PC-3 (cell line): Measurements from ENCODE around the gene MLEC. TPM values are rescaled to one million over a fixed set of nuclear protein-coding genes. Genes with fewer than 3 reads are reported as not detected.

Experiments used
- ATAC-seq: fragments of 200-7000 bp; cut with Tn5 transposase; 2 replicates; pipeline ENCODE4 v1.9.1; 2020; ENCODE audit warnings: mild to moderate bottlenecking, moderate library complexity
- BruUV-seq: library from RNA; stranded (reverse); fragments of 400-500 nt; replicated peaks from 2 replicates; lab custom pipeline; 2021; lab: Mats Ljungman, UMichigan
- CTCF ChIA-PET: fragments of 300-600 bp; sonication (Branson Sonifier 250); formaldehyde crosslinking; loops from one replicate; lab custom pipeline; 2022; ENCODE audit warnings: antibody characterized with exemption; lab: Charles Lee
- POLR2A ChIA-PET: fragments of 300-600 bp; sonication (Branson Sonifier 250); formaldehyde crosslinking; loops from one replicate; lab custom pipeline; 2022; ENCODE audit warnings: antibody characterized with exemption; ENCODE audit not compliant: unreplicated experiment; lab: Charles Lee
- DNase-seq: peaks from one replicate; pipeline ENCODE4 v3.0.0-alpha.2; 2015
- H2AFZ ChIP-seq: fragments of 300-600 bp; sonication (generic); 2 replicates; pipeline ENCODE4 v1.6.0; 2016; ENCODE audit warnings: antibody characterized with exemption, low read length
- H3F3A ChIP-seq: fragments of 300-600 bp; sonication (generic); one replicate; pipeline ENCODE4 v1.6.0; 2017; ENCODE audit warnings: antibody characterized with exemption, low read length, control low read depth, mild to moderate bottlenecking; ENCODE audit not compliant: unreplicated experiment
- H3K27ac ChIP-seq: fragments of 300-600 bp; sonication (generic); 2 replicates; pipeline ENCODE4 v1.5.1; 2016; ENCODE audit warnings: mild to moderate bottlenecking, low read length
- H3K27me3 ChIP-seq: fragments of 300-600 bp; sonication (generic); 2 replicates; pipeline ENCODE4 v1.6.1; 2016; ENCODE audit warnings: low read length, mixed read lengths
- H3K36me3 ChIP-seq: fragments of 300-600 bp; sonication (generic); 2 replicates; pipeline ENCODE4 v1.6.1; 2016; ENCODE audit warnings: low read depth, mixed run types, low read length, mixed read lengths
- H3K4me1 ChIP-seq: fragments of 300-600 bp; sonication (generic); 2 replicates; pipeline ENCODE4 v1.5.1; 2016; ENCODE audit warnings: low read length; ENCODE audit not compliant: insufficient read depth
- H3K4me2 ChIP-seq: fragments of 300-600 bp; sonication (generic); 2 replicates; pipeline ENCODE4 v1.6.0; 2016; ENCODE audit warnings: low read length
- H3K4me3 ChIP-seq: fragments of 300-600 bp; sonication (generic); 2 replicates; pipeline ENCODE4 v1.5.1; 2016; ENCODE audit warnings: mild to moderate bottlenecking, low read length, mixed read lengths
- H3K79me2 ChIP-seq: fragments of 300-600 bp; sonication (generic); 2 replicates; pipeline ENCODE4 v1.6.1; 2017; ENCODE audit warnings: low read length, mixed read lengths
- H3K9ac ChIP-seq: fragments of 300-600 bp; sonication (generic); 2 replicates; pipeline ENCODE4 v1.6.0; 2016; ENCODE audit warnings: mild to moderate bottlenecking, low read length
- H3K9me2 ChIP-seq: fragments of 300-600 bp; sonication (generic); replicated peaks from 2 replicates; pipeline ENCODE4 v1.6.1; 2016; ENCODE audit warnings: mixed run types, low read length, mixed read lengths
- H3K9me3 ChIP-seq: fragments of 300-600 bp; sonication (generic); 2 replicates; pipeline ENCODE4 v1.6.1; 2016; ENCODE audit warnings: low read length, mixed read lengths
- H4K20me1 ChIP-seq: fragments of 300-600 bp; sonication (generic); 2 replicates; pipeline ENCODE4 v1.6.1; 2016; ENCODE audit warnings: low read length, mixed read lengths
- EZH2 ChIP-seq: fragments of 300-600 bp; sonication (generic); IDR thresholded peaks from one replicate; pipeline ENCODE4 v1.6.1; 2017; ENCODE audit warnings: antibody characterized with exemption, mild to moderate bottlenecking, low read length; ENCODE audit not compliant: unreplicated experiment
- EZH2phosphoT487 ChIP-seq: fragments of 300-600 bp; sonication (generic); IDR thresholded peaks from 2 replicates; pipeline ENCODE4 v1.6.1; 2018; ENCODE audit warnings: mild to moderate bottlenecking, antibody characterized with exemption, low read length, borderline replicate concordance
- intact Hi-C: fragments of 100-400 bp; cut with micrococcal nuclease; formaldehyde crosslinking; loops from 2 replicates; pipeline ENCODE4 v1.9.0; 2023
- total RNA-seq: library from RNA; depleted of rRNA; stranded (reverse); fragments of >200 nt; gene quantifications from 2 replicates; pipeline ENCODE4 v1.2.3, GENCODE V29; 2014
- TF ChIP-seq, protein P1 (sequence below): fragments of 300-600 bp; sonication (generic); conservative IDR thresholded peaks from 2 replicates; pipeline ENCODE4 v1.5.1; 2017; ENCODE audit warnings: antibody characterized with exemption, low read depth, mild to moderate bottlenecking, low read length

MLEC gene
- total RNA-seq, 1 experiment from 2014 or later, result 158 TPM

DNA sequence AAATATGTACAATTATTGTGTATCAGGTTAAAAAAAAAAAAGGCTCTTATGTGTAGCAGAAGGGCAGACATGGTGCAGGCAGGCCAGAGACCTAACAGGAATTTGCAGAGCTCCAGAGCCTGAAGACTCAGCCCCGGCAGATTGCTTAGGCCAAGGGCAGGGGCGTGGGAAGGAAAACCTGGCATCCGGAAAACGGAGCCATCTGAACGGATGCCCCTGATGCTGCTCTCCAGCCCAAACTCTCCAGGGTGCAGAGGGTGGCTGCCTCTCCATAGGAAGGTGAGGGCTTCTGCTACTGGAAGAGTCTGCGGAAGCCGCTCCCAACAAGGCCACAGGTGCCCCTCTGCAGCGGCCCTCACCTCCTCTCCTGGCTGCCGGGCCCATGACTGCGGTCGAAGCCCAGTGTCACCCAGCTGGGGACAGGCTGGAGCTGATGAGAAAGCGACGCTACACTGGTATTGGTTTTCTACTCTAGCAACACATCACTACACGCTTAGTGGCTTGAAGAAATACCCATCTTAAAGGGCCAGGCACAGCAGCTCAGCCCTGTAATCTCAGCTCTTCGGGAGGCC, 58.1 kb downstream of the MLEC start:
- CTCF ChIA-PET, result no interaction called here
- no peak overlapping the region for H3K9ac ChIP-seq

DNA sequence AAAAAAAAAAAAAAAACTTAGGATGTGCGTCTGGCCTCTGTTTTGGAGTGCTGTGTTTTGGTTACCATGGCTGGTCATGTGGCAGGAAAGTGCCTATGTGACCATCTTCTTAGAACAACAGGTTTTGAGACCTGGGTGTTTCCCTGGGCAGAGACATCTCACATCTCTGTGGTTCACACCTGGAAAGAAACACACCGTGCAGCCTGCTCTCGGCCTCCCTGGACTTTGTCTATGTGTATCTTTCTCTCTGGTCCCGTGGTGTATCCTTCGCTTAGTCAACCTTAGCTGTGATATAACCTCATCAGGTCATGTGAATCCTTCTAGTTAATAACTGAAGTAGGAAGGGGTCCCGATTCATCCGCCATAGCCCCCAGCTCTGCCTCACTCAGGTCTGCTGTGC, 61.3 kb downstream of the MLEC start:
- no peak overlapping the region for H3K27ac ChIP-seq
- no peaks in the 10 kb centered on the region for H3K9me3 ChIP-seq
- no peaks in the 10 kb centered on the region for H3K4me1 ChIP-seq
- H3K27me3 ChIP-seq, result no peaks in the 10 kb centered on the region
- intact Hi-C loops, result no loop called here
- ATAC-seq (no peak), DNase-seq (no peak)
- no peak overlapping the region for H2AFZ ChIP-seq
- H3K4me2 ChIP-seq, result no peak overlapping the region
- no peaks in the 10 kb centered on the region for H3F3A ChIP-seq
- ChIA-PET CTCF (no interaction called here), POLR2A (no interaction called here)
- no TSS peak for BruUV-seq
- H3K79me2 ChIP-seq, result no peaks in the 10 kb centered on the region
- no peaks in the 10 kb centered on the region for H4K20me1 ChIP-seq
- no peak overlapping the region for H3K4me3 ChIP-seq
- no peak for TF ChIP-seq EZH2phosphoT487
- TF ChIP-seq, protein P1, sequence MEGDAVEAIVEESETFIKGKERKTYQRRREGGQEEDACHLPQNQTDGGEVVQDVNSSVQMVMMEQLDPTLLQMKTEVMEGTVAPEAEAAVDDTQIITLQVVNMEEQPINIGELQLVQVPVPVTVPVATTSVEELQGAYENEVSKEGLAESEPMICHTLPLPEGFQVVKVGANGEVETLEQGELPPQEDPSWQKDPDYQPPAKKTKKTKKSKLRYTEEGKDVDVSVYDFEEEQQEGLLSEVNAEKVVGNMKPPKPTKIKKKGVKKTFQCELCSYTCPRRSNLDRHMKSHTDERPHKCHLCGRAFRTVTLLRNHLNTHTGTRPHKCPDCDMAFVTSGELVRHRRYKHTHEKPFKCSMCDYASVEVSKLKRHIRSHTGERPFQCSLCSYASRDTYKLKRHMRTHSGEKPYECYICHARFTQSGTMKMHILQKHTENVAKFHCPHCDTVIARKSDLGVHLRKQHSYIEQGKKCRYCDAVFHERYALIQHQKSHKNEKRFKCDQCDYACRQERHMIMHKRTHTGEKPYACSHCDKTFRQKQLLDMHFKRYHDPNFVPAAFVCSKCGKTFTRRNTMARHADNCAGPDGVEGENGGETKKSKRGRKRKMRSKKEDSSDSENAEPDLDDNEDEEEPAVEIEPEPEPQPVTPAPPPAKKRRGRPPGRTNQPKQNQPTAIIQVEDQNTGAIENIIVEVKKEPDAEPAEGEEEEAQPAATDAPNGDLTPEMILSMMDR, result no peak
- no peak for TF ChIP-seq EZH2
- no peaks in the 10 kb centered on the region for H3K36me3 ChIP-seq
- H3K9me2 ChIP-seq, result no peaks in the 10 kb centered on the region
- no peak overlapping the region for H3K9ac ChIP-seq

More for the DNA sequence above, 58.1 kb downstream of the MLEC start:
- Histone ChIP-seq H3K27ac (no peak overlapping the region), H2AFZ (no peak overlapping the region), H3K4me1 (no peaks in the 10 kb centered on the region), H3K9me3 (no peaks in the 10 kb centered on the region), H3K27me3 (no peaks in the 10 kb centered on the region), H3K4me3 (no peak overlapping the region), H3K79me2 (no peaks in the 10 kb centered on the region), H4K20me1 (no peaks in the 10 kb centered on the region), H3K9me2 (no peaks in the 10 kb centered on the region), H3K4me2 (no peak overlapping the region), H3F3A (no peaks in the 10 kb centered on the region), H3K36me3 (no peaks in the 10 kb centered on the region)
- BruUV-seq, result no TSS peak
- intact Hi-C loops, result no loop called here
- ATAC-seq, result no peak
- no peak for DNase-seq
- no peak for TF ChIP-seq EZH2phosphoT487
- TF ChIP-seq EZH2, result no peak
- TF ChIP-seq, protein P1, result no peak
- POLR2A ChIA-PET, result no interaction called here

DNA sequence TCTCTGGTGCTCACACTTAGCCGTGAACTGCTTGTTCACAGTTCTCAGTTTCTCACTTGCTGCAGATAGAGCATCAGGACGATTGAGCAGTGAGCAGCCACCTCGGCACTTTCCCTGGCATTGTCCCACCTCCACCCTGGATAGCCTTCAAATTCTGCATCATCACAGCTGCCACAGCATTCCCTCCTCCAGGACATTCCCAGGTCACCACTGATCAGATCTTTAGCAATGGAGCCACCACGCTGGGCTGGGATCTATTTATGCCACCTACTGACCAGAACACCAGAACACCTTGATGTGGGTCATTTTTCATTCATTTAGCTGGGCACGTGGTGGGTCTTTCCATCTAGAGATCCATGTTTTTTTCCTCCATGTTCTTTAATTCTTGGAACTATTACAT, 62.3 kb downstream of the MLEC start:
- TF ChIP-seq EZH2, result no peak
- TF ChIP-seq, protein P1, result no peak
- TF ChIP-seq EZH2phosphoT487, result no peak
- no peak overlapping the region for H3K4me2 ChIP-seq
- BruUV-seq, result no TSS peak
- intact Hi-C loops, result no loop called here
- H3K4me1 ChIP-seq, result no peaks in the 10 kb centered on the region
- H3K9me2 ChIP-seq, result no peaks in the 10 kb centered on the region
- H4K20me1 ChIP-seq, result no peaks in the 10 kb centered on the region
- no peaks in the 10 kb centered on the region for H3K9me3 ChIP-seq
- no peak overlapping the region for H2AFZ ChIP-seq
- no peaks in the 10 kb centered on the region for H3K36me3 ChIP-seq
- no peak overlapping the region for H3K9ac ChIP-seq
- no peaks in the 10 kb centered on the region for H3K79me2 ChIP-seq
- no peaks in the 10 kb centered on the region for H3K27me3 ChIP-seq
- H3K27ac ChIP-seq, result no peak overlapping the region
- CTCF ChIA-PET, result no interaction called here
- DNase-seq, result no peak
- POLR2A ChIA-PET, result no interaction called here
- no peak for ATAC-seq
- H3F3A ChIP-seq, result no peaks in the 10 kb centered on the region
- H3K4me3 ChIP-seq, result no peak overlapping the region
